NCI-H82 (cell line): ENCODE data around the gene GOLT1A.

Experiments used
- DNase-seq: peaks from one replicate; lab custom pipeline; 2025; lab: John Stamatoyannopoulos, UW

Gene GOLT1A

GRCh38 chr1:204213668-204214662, at the start of gene GOLT1A:
GOLT1A (minus strand) TSS chr1:204213988; CDS start chr1:204213906, 82 bp downstream.
- peak; percentile 63 for DNase-seq

GRCh38 chr1:204263254-204263910, 49.6 kb upstream of the GOLT1A start:
- DNase-seq = no peak

- DNase-seq = no peak
Measured at GRCh38 chr1:204262506-204263253, 48.9 kb upstream of the GOLT1A start.

GRCh38 chr1:204261746-204262505, 48.1 kb upstream of the GOLT1A start:
- DNase-seq = no peak

- no peak for DNase-seq
Measured at GRCh38 chr1:204261266-204261665, 47.5 kb upstream of the GOLT1A start.

- no peak for DNase-seq
Measured at GRCh38 chr1:204260601-204261197, 46.9 kb upstream of the GOLT1A start.

GRCh38 chr1:204259782-204260181, 46.0 kb upstream of the GOLT1A start:
- no peak for DNase-seq

- no peak for DNase-seq
Measured at GRCh38 chr1:204259196-204259595, 45.4 kb upstream of the GOLT1A start.

GRCh38 chr1:204258213-204259115, 44.7 kb upstream of the GOLT1A start:
- DNase-seq = peak; percentile 89

GRCh38 chr1:204257446-204257845, 43.7 kb upstream of the GOLT1A start:
- DNase-seq = no peak

GRCh38 chr1:204256531-204256930, 42.7 kb upstream of the GOLT1A start:
- DNase-seq = no peak

GRCh38 chr1:204255966-204256365, 42.2 kb upstream of the GOLT1A start:
- DNase-seq = no peak

- no peak for DNase-seq
Measured at GRCh38 chr1:204255225-204255624, 41.4 kb upstream of the GOLT1A start.

- no peak for DNase-seq
Measured at GRCh38 chr1:204254031-204254661, 40.4 kb upstream of the GOLT1A start.

- no peak for DNase-seq
Measured at GRCh38 chr1:204251926-204252689, 38.3 kb upstream of the GOLT1A start.

GRCh38 chr1:204251286-204251685, 37.5 kb upstream of the GOLT1A start:
- no peak for DNase-seq

GRCh38 chr1:204250428-204251030, 36.7 kb upstream of the GOLT1A start:
- no peak for DNase-seq

GRCh38 chr1:204249736-204250427, 36.1 kb upstream of the GOLT1A start:
- DNase-seq = no peak
